Fibroblast of lung (primary cell): Measurements from ENCODE around the gene ANP32B.

ENCODE experiments used
- CTCF ChIP-seq, 2 donors: IDR thresholded peaks in 1 of 2; conservative IDR thresholded peaks in 1 of 2; 1 replicate in 1 of 2; 2 replicates in 1 of 2; pipeline ENCODE4 v1.5.1; 2011 to 2012; ENCODE audit warnings: low read length in 2 of 2, control low read depth in 1 of 2, inconsistent platforms in 1 of 2, low read depth in 1 of 2, mild to moderate bottlenecking in 1 of 2
- EZH2 ChIP-seq: IDR thresholded peaks from 2 replicates; pipeline ENCODE4 v1.5.1; 2012; ENCODE audit warnings: low read length, control low read depth, mild to moderate bottlenecking; ENCODE audit errors: missing control alignments

GRCh38 chr9:98018347-98018746 is 35.2 kb downstream of the ANP32B start:
- TF ChIP-seq CTCF (conservative IDR thresholded peaks at IDR 0.05 in 1 of 2, IDR thresholded peaks at IDR 0.05 in 1 of 2; ENCODE audit: low read depth in 1 of 2, low read length in 2 of 2) (no peak), EZH2 (no peak)
